HepG2 (cell line): ENCODE measurements around the gene SERTAD1. TPM values are rescaled to one million over a fixed set of nuclear protein-coding genes. Genes with fewer than 3 reads are reported as not detected.

Experiments used
- ADNP ChIP-seq: sonication (generic); formaldehyde crosslinking; IDR thresholded peaks from 2 replicates; pipeline ENCODE4 v1.4.0; 2020; ENCODE audit warnings: missing genetic modification reagents
- CREB1 ChIP-seq, 2 experiments: fragments of 450-650 bp in 1 of 2; IDR thresholded peaks; 2 replicates each; pipeline ENCODE4 v1.6.1; 2016 to 2017; ENCODE audit warnings: control low read depth in 1 of 2, mild to moderate bottlenecking in 1 of 2, missing compliant biosample characterization in 1 of 2, missing genetic modification characterization in 1 of 2
- DMTF1 ChIP-seq: sonication (generic); formaldehyde crosslinking; IDR thresholded peaks from 2 replicates; pipeline ENCODE4 v1.4.0; 2020; ENCODE audit warnings: mild to moderate bottlenecking, missing genetic modification reagents
- FOXA3 ChIP-seq: IDR thresholded peaks from 2 replicates; pipeline ENCODE4 v1.6.1; 2016; ENCODE audit warnings: missing genetic modification reagents, missing compliant biosample characterization
- HMG20B ChIP-seq: conservative IDR thresholded peaks from 2 replicates; pipeline ENCODE4 v1.6.1; 2016; ENCODE audit warnings: missing genetic modification reagents, missing compliant biosample characterization
- HNRNPK ChIP-seq: fragments of 200-400 bp; formaldehyde crosslinking; IDR thresholded peaks from 2 replicates; pipeline ENCODE4 v1.6.1; 2018; ENCODE audit warnings: low read length, low read depth, moderate library complexity, mild to moderate bottlenecking; ENCODE audit not compliant: poor library complexity, severe bottlenecking
- ISL2 ChIP-seq: sonication (generic); formaldehyde crosslinking; IDR thresholded peaks from 2 replicates; pipeline ENCODE4 v1.5.0; 2020; ENCODE audit warnings: missing genetic modification reagents
- JUND ChIP-seq: sonication (generic); formaldehyde crosslinking; IDR thresholded peaks from 2 replicates; pipeline ENCODE4 v1.8.0; 2022; ENCODE audit warnings: mild to moderate bottlenecking, missing genetic modification reagents
- KDM3A ChIP-seq: IDR thresholded peaks from 2 replicates; pipeline ENCODE4 v1.6.1; 2018; ENCODE audit warnings: low read depth, missing compliant biosample characterization
- KLF15 ChIP-seq: sonication (generic); formaldehyde crosslinking; IDR thresholded peaks from 2 replicates; pipeline ENCODE4 v1.8.1; 2023; ENCODE audit warnings: borderline replicate concordance, mild to moderate bottlenecking, inconsistent platforms, missing genetic modification reagents, mixed read lengths
- KLF16 ChIP-seq, 2 experiments: sonication (generic) in 1 of 2; formaldehyde crosslinking in 1 of 2; IDR thresholded peaks; 2 replicates each; pipeline versions ENCODE4 v1.6.1 to v1.8.0; 2016 to 2023; ENCODE audit warnings: missing genetic modification reagents in 2 of 2, missing compliant biosample characterization in 1 of 2
- MIXL1 ChIP-seq: IDR thresholded peaks from 2 replicates; pipeline ENCODE4 v1.6.1; 2016
- POLR2AphosphoS5 ChIP-seq: IDR thresholded peaks from 2 replicates; pipeline ENCODE4 v1.6.1; 2012; ENCODE audit warnings: low read depth, low read length
- PRPF4 ChIP-seq: fragments of 200-400 bp; formaldehyde crosslinking; IDR thresholded peaks from 2 replicates; pipeline ENCODE4 v1.6.1; 2016; ENCODE audit warnings: low read length, low read depth; ENCODE audit not compliant: poor library complexity, severe bottlenecking
- REST ChIP-seq, 2 experiments: IDR thresholded peaks; 2 replicates each; pipeline ENCODE4 v1.6.1; 2011 to 2012; ENCODE audit warnings: low read length in 2 of 2, borderline replicate concordance in 1 of 2, low read depth in 1 of 2, mild to moderate bottlenecking in 1 of 2, moderate library complexity in 1 of 2
- SOX6 ChIP-seq, 2 experiments: fragments of 450-650 bp in 1 of 2; sonication (generic) in 1 of 2; formaldehyde crosslinking in 1 of 2; IDR thresholded peaks; 2 replicates each; pipeline versions ENCODE4 v1.4.0 to v1.6.1; 2017 to 2020; ENCODE audit warnings: antibody characterized with exemption in 1 of 2, mild to moderate bottlenecking in 1 of 2, missing genetic modification reagents in 1 of 2
- USF2 ChIP-seq, 2 experiments: sonication (generic) in 1 of 2; formaldehyde crosslinking in 1 of 2; IDR thresholded peaks; 2 replicates each; pipeline versions ENCODE4 v1.5.1 to v1.6.1; 2011 to 2020; ENCODE audit warnings: borderline replicate concordance in 1 of 2, low read depth in 1 of 2, low read length in 1 of 2, mild to moderate bottlenecking in 1 of 2, missing genetic modification reagents in 1 of 2, moderate library complexity in 1 of 2
- ZFP36L1 ChIP-seq: sonication (generic); formaldehyde crosslinking; IDR thresholded peaks from 2 replicates; pipeline ENCODE4 v1.8.0; 2022; ENCODE audit warnings: mild to moderate bottlenecking, missing genetic modification reagents, moderate library complexity
- ZNF34 ChIP-seq: sonication (generic); formaldehyde crosslinking; IDR thresholded peaks from 2 replicates; pipeline ENCODE4 v1.4.0; 2020; ENCODE audit warnings: mild to moderate bottlenecking, missing genetic modification reagents, borderline replicate concordance
- ZNF879 ChIP-seq: sonication (generic); formaldehyde crosslinking; IDR thresholded peaks from 2 replicates; pipeline ENCODE4 v1.8.1; 2023; ENCODE audit warnings: missing genetic modification reagents
- polyA plus RNA-seq, 8 experiments: library from polyadenylated mRNA; depleted of rRNA in 3 of 8; stranded (reverse) in 7 of 8; unstranded in 1 of 8; fragments of >200 nt; fragmentation: Illumina TruSeq in 4 of 8; extraction: Trizol in 4 of 8; gene quantifications; 2 replicates each; pipeline versions ENCODE4 v1.2.1 to v1.2.3, GENCODE V29; 2011 to 2016; ENCODE audit warnings: low read depth in 4 of 8, missing spikeins in 1 of 8, mixed read lengths in 1 of 8; ENCODE audit not compliant: insufficient read depth in 1 of 8
- total RNA-seq, 5 experiments: library from RNA; depleted of rRNA; stranded (reverse); fragments of >200 nt; fragmentation: Illumina TruSeq; extraction: Trizol; gene quantifications; 2 replicates each; pipeline ENCODE4 v1.2.3, GENCODE V29; 2016; ENCODE audit warnings: low read depth in 1 of 5

The SERTAD1 gene
- total and polyA plus RNA-seq, 2 of the 13 experiments (the other 11 are each of a cell fraction or from before 2014, with no cell fraction given), result 4.3 to 4.5 TPM

GRCh38 chr19:40443131-40443999 is 17.6 kb upstream of the SERTAD1 start (continued):
- TF ChIP-seq USF2 (IDR thresholded peaks at IDR 0.05; ENCODE audit: low read depth, low read length), result no peak
- TF ChIP-seq USF2 (CRISPR knock-in tag; IDR thresholded peaks at IDR 0.05; ENCODE audit: borderline replicate concordance), result no peak
- no peak; the same call in 1 of the 2 replicates for TF ChIP-seq KLF15 (CRISPR knock-in tag)
- no peak for TF ChIP-seq ZFP36L1 (CRISPR knock-in tag)
- peak; percentile 88 for TF ChIP-seq HNRNPK
- TF ChIP-seq FOXA3 (CRISPR knock-in tag), result peak; percentile 11; the same call in 1 of the 2 replicates
- no peak; a peak in 1 of 4 replicates for TF ChIP-seq KLF16 (CRISPR knock-in tag; IDR thresholded peaks at IDR 0.05)
- TF ChIP-seq DMTF1 (CRISPR knock-in tag), result no peak
- no peak for TF ChIP-seq HMG20B (CRISPR knock-in tag)
- TF ChIP-seq KDM3A (CRISPR knock-in tag), result no peak; the same call in 1 of the 2 replicates
- no peak; the same call in 1 of the 2 replicates for TF ChIP-seq ISL2 (CRISPR knock-in tag)
- peak; percentile 93 for TF ChIP-seq PRPF4
- peak; percentile 80 for TF ChIP-seq CREB1 (IDR thresholded peaks at IDR 0.05)
- peak; percentile 89 for TF ChIP-seq CREB1 (CRISPR knock-in tag; IDR thresholded peaks at IDR 0.05)
- TF ChIP-seq ADNP (CRISPR knock-in tag), result no peak
- TF ChIP-seq SOX6 (IDR thresholded peaks at IDR 0.05), result no peak
- peak; percentile 36; the same call in 1 of the 2 replicates for TF ChIP-seq SOX6 (CRISPR knock-in tag; IDR thresholded peaks at IDR 0.05)
- no peak for TF ChIP-seq ZNF34 (CRISPR knock-in tag)
- no peak for TF ChIP-seq JUND (CRISPR knock-in tag)
- TF ChIP-seq ZNF879 (CRISPR knock-in tag), result no peak
- peak; percentile 29; the same call in 1 of the 2 replicates for TF ChIP-seq POLR2AphosphoS5
- TF ChIP-seq MIXL1 (CRISPR knock-in tag), result 0 out of 2 replicates have a peak, but pooled peaks have one; percentile 46
- peak in 1 of 2 experiments; percentile 55; a peak in 1 of 4 replicates for TF ChIP-seq REST (IDR thresholded peaks at IDR 0.05; ENCODE audit: borderline replicate concordance in 1 of 2, low read depth in 1 of 2, low read length in 2 of 2)
